Naive thymus-derived CD4-positive, alpha-beta T cell (primary cell): ENCODE data around the gene PSMB10. TPM values are rescaled to one million over a fixed set of nuclear protein-coding genes. Genes with fewer than 3 reads are reported as not detected.

Source experiments
- ATAC-seq: fragments of 150-1000 bp; cut with Tn5 transposase; 2 replicates; pipeline ENCODE4 v1.10.0; 2021; ENCODE audit warnings: mild to moderate bottlenecking, moderate library complexity
- CTCF ChIA-PET: fragments of 350-600 bp; sonication (Branson Sonifier 250); formaldehyde crosslinking; loops from one replicate; lab custom pipeline; 2021; ENCODE audit warnings: antibody characterized with exemption; lab: Charles Lee
- POLR2A ChIA-PET: fragments of 350-600 bp; sonication (Branson Sonifier 250); formaldehyde crosslinking; loops from one replicate; lab custom pipeline; 2021; ENCODE audit warnings: antibody characterized with exemption, inconsistent platforms; lab: Charles Lee
- DNase-seq, 9 donors: peaks; one replicate each; pipeline versions ENCODE4 v3.0.0 to v3.0.0-alpha.2; 2020 to 2022; ENCODE audit warnings: mixed read lengths in 1 of 9
- H3K27ac ChIP-seq: one replicate; pipeline ENCODE4 v1.7.0; 2013; ENCODE audit warnings: mild to moderate bottlenecking, low read depth, low read length, moderate library complexity
- H3K27me3 ChIP-seq, 2 donors: one replicate each; pipeline ENCODE4 v1.7.0; 2013; ENCODE audit warnings: low read length in 2 of 2, mild to moderate bottlenecking in 2 of 2, moderate library complexity in 2 of 2; ENCODE audit not compliant: control insufficient read depth in 2 of 2, insufficient read depth in 2 of 2
- H3K36me3 ChIP-seq, 3 experiments: 1 replicate in 2 of 3; 2 replicates in 1 of 3; pipeline ENCODE4 v1.7.0; 2013; ENCODE audit warnings: low read length in 3 of 3, mild to moderate bottlenecking in 3 of 3, moderate library complexity in 1 of 3; ENCODE audit not compliant: insufficient read depth in 3 of 3, control insufficient read depth in 2 of 3
- H3K4me1 ChIP-seq, 2 donors: one replicate each; pipeline ENCODE4 v1.7.0; 2013; ENCODE audit warnings: low read length in 2 of 2, mild to moderate bottlenecking in 2 of 2, moderate library complexity in 1 of 2; ENCODE audit not compliant: control insufficient read depth in 2 of 2, insufficient read depth in 2 of 2
- H3K4me3 ChIP-seq: 2 replicates; pipeline ENCODE4 v1.7.0; 2013; ENCODE audit warnings: mild to moderate bottlenecking, low read length
- H3K9me3 ChIP-seq, 3 experiments: 1 replicate in 2 of 3; 2 replicates in 1 of 3; pipeline ENCODE4 v1.7.0; 2013; ENCODE audit warnings: low read length in 3 of 3; ENCODE audit not compliant: control insufficient read depth in 2 of 3
- H3K27ac Mint-ChIP-seq, 9 donors: one replicate each; pipeline ENCODE4 v1.8.0; 2020 to 2022; ENCODE audit warnings: mixed read lengths in 9 of 9, mild to moderate bottlenecking in 8 of 9, moderate library complexity in 5 of 9, inconsistent platforms in 2 of 9
- H3K27me3 Mint-ChIP-seq, 5 donors: one replicate each; pipeline ENCODE4 v1.8.0; 2021 to 2022; ENCODE audit warnings: mixed read lengths in 5 of 5, mild to moderate bottlenecking in 1 of 5
- H3K36me3 Mint-ChIP-seq, 5 donors: one replicate each; pipeline ENCODE4 v1.8.0; 2020 to 2022; ENCODE audit warnings: mixed read lengths in 5 of 5, mild to moderate bottlenecking in 3 of 5, inconsistent platforms in 1 of 5
- H3K4me1 Mint-ChIP-seq, 7 donors: one replicate each; pipeline ENCODE4 v1.8.0; 2020 to 2022; ENCODE audit warnings: mixed read lengths in 7 of 7, mild to moderate bottlenecking in 3 of 7, inconsistent platforms in 1 of 7
- H3K4me3 Mint-ChIP-seq, 10 donors: one replicate each; pipeline ENCODE4 v1.8.0; 2020 to 2022; ENCODE audit warnings: mild to moderate bottlenecking in 10 of 10, mixed read lengths in 10 of 10, moderate library complexity in 6 of 10, inconsistent platforms in 2 of 10
- H3K9me3 Mint-ChIP-seq, 11 donors: one replicate each; pipeline ENCODE4 v1.8.0; 2020 to 2022; ENCODE audit warnings: mixed read lengths in 11 of 11, mild to moderate bottlenecking in 4 of 11, inconsistent platforms in 1 of 11, moderate library complexity in 1 of 11
- intact Hi-C, 2 donors: fragments of 100-400 bp; cut with micrococcal nuclease; formaldehyde crosslinking; loops; one replicate each; pipeline ENCODE4 v1.15.1; 2023
- polyA plus RNA-seq, 2 donors: library from polyadenylated mRNA; unstranded; fragments of 300-500 nt; fragmentation: Illumina TruSeq; gene quantifications; one replicate each; pipeline ENCODE4 v1.2.3, GENCODE V29; 2021
- total RNA-seq, 6 experiments: library from RNA in 5 of 6; stranded (reverse) in 5 of 6; gene quantifications; 1 replicate in 5 of 6; 2 replicates in 1 of 6; pipeline ENCODE4 v1.2.3 and lab custom pipeline; 2021 to 2026

The PSMB10 gene
- total and polyA plus RNA-seq, 7 experiments from 2014 or later = 101 to 542 (median 144) TPM

- Histone ChIP-seq H3K4me1 (no peaks in the 10 kb centered on the region), H3K36me3 (peaks cover 0 to 61% (median 23%) of the 10 kb centered on the region in 3 experiments), H3K4me3 (no peak overlapping the region), H3K9me3 (no peaks in the 10 kb centered on the region), H3K27me3 (no peaks in the 10 kb centered on the region), H3K27ac (no peak overlapping the region)
- Mint-ChIP-seq H3K4me3 (no peak overlapping the region), H3K27ac (peak overlapping the region in 2 of 9 donors; percentile 59 to 63), H3K4me1 (peaks cover 0 to 6% (median 0%) of the 10 kb centered on the region in 7 donors), H3K27me3 (no peaks in the 10 kb centered on the region), H3K9me3 (peaks cover 0 to 2% (median 0%) of the 10 kb centered on the region in 11 donors), H3K36me3 (peaks cover 0 to 27% (median 8%) of the 10 kb centered on the region in 5 donors)
- DNase-seq (no peak), ATAC-seq (no peak)
- ChIA-PET POLR2A (interaction anchor here (1.0 to 1.3 kb wide), 2 partner anchors 12 to 155 kb away, joined by 3 to 6 read pairs; no protein-coding TSS in a partner anchor), CTCF (interaction anchor here (0.6 to 1.2 kb wide), 3 partner anchors 16 to 184 kb away, joined by 3 to 6 read pairs (median 3); no protein-coding TSS in a partner anchor)
- intact Hi-C loops = no loop called here
These were observed 50.7 kb downstream of the PSMB10 start for GRCh38 chr16:67885976-67886375.

DNA sequence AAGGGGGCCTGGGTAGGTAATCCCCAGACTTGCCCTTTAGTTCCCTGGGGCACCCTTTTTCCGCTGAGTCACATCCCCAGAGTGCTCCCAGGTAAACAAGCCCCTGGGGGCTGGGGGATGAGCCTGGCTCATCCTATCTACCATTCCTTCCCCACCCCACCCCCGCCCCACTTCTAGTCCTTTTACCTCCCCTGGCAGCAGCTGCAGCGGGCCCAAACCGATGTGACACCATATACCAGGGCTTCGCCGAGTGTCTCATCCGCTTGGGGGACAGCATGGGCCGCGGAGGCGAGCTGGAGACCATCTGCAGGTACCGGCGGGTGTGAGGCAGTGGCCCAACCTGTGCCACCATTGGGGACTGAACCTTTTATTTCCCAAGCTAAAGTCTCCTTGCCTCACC, 51.1 kb downstream of the PSMB10 start:
- Mint-ChIP-seq H3K4me1 (peaks cover 0 to 6% (median 0%) of the 10 kb centered on the region in 7 donors), H3K27me3 (no peaks in the 10 kb centered on the region), H3K36me3 (peaks cover 0 to 28% (median 8%) of the 10 kb centered on the region in 5 donors), H3K9me3 (peaks cover 0 to 2% (median 0%) of the 10 kb centered on the region in 11 donors), H3K27ac (peak overlapping the region in 1 of 9 donors; percentile 59), H3K4me3 (no peak overlapping the region)
- ChIA-PET CTCF (interaction anchor here (0.6 to 3.6 kb wide), 6 partner anchors 16 to 184 kb away, joined by 3 to 14 read pairs (median 3); no protein-coding TSS in a partner anchor), POLR2A (interaction anchor here (0.5 to 1.3 kb wide), 3 partner anchors 11 to 155 kb away, joined by 3 to 6 read pairs (median 3); no protein-coding TSS in a partner anchor)
- H3K36me3 ChIP-seq = peaks cover 0 to 65% (median 27%) of the 10 kb centered on the region in 3 experiments
- no peak overlapping the region for H3K27ac ChIP-seq
- intact Hi-C loops = no loop called here
- H3K27me3 ChIP-seq = no peaks in the 10 kb centered on the region
- ATAC-seq (no peak), DNase-seq (no peak)
- no peaks in the 10 kb centered on the region for H3K9me3 ChIP-seq
- no peak overlapping the region for H3K4me3 ChIP-seq
- no peaks in the 10 kb centered on the region for H3K4me1 ChIP-seq

GRCh38 chr16:67884684-67885083, 52.0 kb downstream of the PSMB10 start, which contains the start of gene NRN1L:
Gene NRN1L (plus strand): TSS chr16:67884885. CDS start chr16:67884904, 19 bp downstream.
- intact Hi-C loops = no loop called here
- peaks cover 0 to 34% (median 8%) of the 10 kb centered on the region in 5 donors for H3K36me3 Mint-ChIP-seq
- CTCF ChIA-PET = interaction anchor here (0.7 to 3.6 kb wide), 20 partner anchors 12 to 364 kb away, joined by 3 to 19 read pairs (median 6); no protein-coding TSS in a partner anchor

More at GRCh38 chr16:67884684-67885083, 52.0 kb downstream of the PSMB10 start, which contains the start of gene NRN1L:
- DNase-seq (no peak), ATAC-seq (no peak)
- Histone ChIP-seq H3K27me3 (no peaks in the 10 kb centered on the region), H3K4me3 (no peak within 1 kb of the TSS), H3K4me1 (no peaks in the 10 kb centered on the region), H3K27ac (no peak within 1 kb of the TSS), H3K9me3 (no peaks in the 10 kb centered on the region), H3K36me3 (peaks cover 0 to 74% (median 34%) of the 10 kb centered on the region in 3 experiments)
- Mint-ChIP-seq H3K9me3 (peaks cover 0 to 2% (median 0%) of the 10 kb centered on the region in 11 donors), H3K4me3 (no peak within 1 kb of the TSS), H3K27ac (peak within 1 kb of the TSS in 5 of 9 donors; percentile 32 to 57 (median 41)), H3K4me1 (peaks cover 0 to 6% (median 0%) of the 10 kb centered on the region in 7 donors), H3K27me3 (no peaks in the 10 kb centered on the region)
- POLR2A ChIA-PET = interaction anchor here (0.5 to 1.8 kb wide), 4 partner anchors 51 to 163 kb away, joined by 3 to 5 read pairs (median 4); no protein-coding TSS in a partner anchor

Other genes starting within 250 kb of the PSMB10 start
- gene GFOD2, start 217.5 kb downstream of the PSMB10 start, total RNA-seq = 10 to 100 TPM in 3 of 5 experiments, 1 to 10 TPM in 2; 6.3 to 13.4 (median 11.4) TPM
- gene GFOD2, start 217.5 kb downstream of the PSMB10 start, polyA plus RNA-seq = 10 to 100 TPM in 1 of 2 donors, 1 to 10 TPM in 1; 4.6 to 14.6 TPM
- gene RANBP10, start 130.3 kb downstream of the PSMB10 start, total RNA-seq = 10 to 100 TPM; 22.3 to 26.6 (median 24.7) TPM
- 10 to 100 TPM in 1 of 2 donors, 1 to 10 TPM in 1; 9.3 to 13.5 TPM for gene RANBP10, start 130.3 kb downstream of the PSMB10 start, polyA plus RNA-seq
- gene TSNAXIP1, start 130.0 kb downstream of the PSMB10 start, total RNA-seq = 1 to 10 TPM in 1 of 5 experiments, under 1 TPM in 4; 0.24 to 1.1 (median 0.54) TPM
- gene TSNAXIP1, start 130.0 kb downstream of the PSMB10 start, polyA plus RNA-seq = not detected
- 10 to 100 TPM; 29.0 to 62.7 (median 44.6) TPM for gene THAP11, start 94.5 kb downstream of the PSMB10 start, total RNA-seq
- gene THAP11, start 94.5 kb downstream of the PSMB10 start, polyA plus RNA-seq = 100 to 1,000 TPM; 134 to 204 TPM
- gene NUTF2, start 89.9 kb downstream of the PSMB10 start, total RNA-seq = 100 to 1,000 TPM in 1 of 5 experiments, 10 to 100 TPM in 4; 34.7 to 125 (median 40.4) TPM
- 100 to 1,000 TPM in 1 of 2 donors, 10 to 100 TPM in 1; 98.0 to 118 TPM for gene NUTF2, start 89.9 kb downstream of the PSMB10 start, polyA plus RNA-seq
- gene CENPT, start 89.2 kb downstream of the PSMB10 start, total RNA-seq = 100 to 1,000 TPM in 3 of 5 experiments, 10 to 100 TPM in 2; 56.7 to 128 (median 100) TPM
- 10 to 100 TPM; 11.8 to 22.7 TPM for gene CENPT, start 89.2 kb downstream of the PSMB10 start, polyA plus RNA-seq
- 100 to 1,000 TPM; 103 to 166 (median 122) TPM for gene EDC4, start 63.8 kb downstream of the PSMB10 start, total RNA-seq
- gene EDC4, start 63.8 kb downstream of the PSMB10 start, polyA plus RNA-seq = 10 to 100 TPM; 34.8 to 52.4 TPM
- gene NRN1L, start 52.0 kb downstream of the PSMB10 start, total RNA-seq = 1 to 10 TPM; 1.1 to 6.4 (median 3.2) TPM
- gene NRN1L, start 52.0 kb downstream of the PSMB10 start, polyA plus RNA-seq = not detected
- 10 to 100 TPM; 18.0 to 28.5 (median 23.3) TPM for gene PSKH1, start 43.6 kb downstream of the PSMB10 start, total RNA-seq
- gene PSKH1, start 43.6 kb downstream of the PSMB10 start, polyA plus RNA-seq = 10 to 100 TPM; 20.7 to 34.0 TPM
- 10 to 100 TPM in 2 of 5 experiments, 1 to 10 TPM in 3; 7.9 to 15.1 (median 9.3) TPM for gene CTRL, start 5.0 kb downstream of the PSMB10 start, total RNA-seq
- 1 to 10 TPM; 1.3 to 2.5 TPM for gene CTRL, start 5.0 kb downstream of the PSMB10 start, polyA plus RNA-seq
- 10 to 100 TPM in 4 of 5 experiments, 1 to 10 TPM in 1; 9.4 to 23.6 (median 19.6) TPM for gene LCAT, start 7.3 kb upstream of the PSMB10 start, total RNA-seq
- 1 to 10 TPM in 1 of 2 donors, under 1 TPM in 1; 0.33 to 1.5 TPM for gene LCAT, start 7.3 kb upstream of the PSMB10 start, polyA plus RNA-seq
- gene SLC12A4, start 31.8 kb upstream of the PSMB10 start, total RNA-seq = 10 to 100 TPM; 22.8 to 44.4 (median 31.3) TPM
- gene SLC12A4, start 31.8 kb upstream of the PSMB10 start, polyA plus RNA-seq = 1 to 10 TPM; 3.8 to 8.0 TPM
- gene DPEP3, start 43.6 kb upstream of the PSMB10 start, total RNA-seq = 1 to 10 TPM in 4 of 5 experiments, under 1 TPM in 1; 0.10 to 2.3 (median 1.6) TPM
- under 1 TPM; 0.37 to 0.44 TPM for gene DPEP3, start 43.6 kb upstream of the PSMB10 start, polyA plus RNA-seq
- 100 to 1,000 TPM in 2 of 5 experiments, 10 to 100 TPM in 3; 26.7 to 159 (median 85.1) TPM for gene DPEP2, start 62.6 kb upstream of the PSMB10 start, total RNA-seq
- gene DPEP2, start 62.6 kb upstream of the PSMB10 start, polyA plus RNA-seq = 10 to 100 TPM; 54.3 to 57.7 TPM
- not detected for gene DPEP2NB, start 79.1 kb upstream of the PSMB10 start, total RNA-seq
- not detected for gene DPEP2NB, start 79.1 kb upstream of the PSMB10 start, polyA plus RNA-seq
- gene DDX28, start 86.4 kb upstream of the PSMB10 start, total RNA-seq = 10 to 100 TPM; 15.5 to 19.9 (median 19.1) TPM
- gene DDX28, start 86.4 kb upstream of the PSMB10 start, polyA plus RNA-seq = 10 to 100 TPM; 52.1 to 67.7 TPM
- 10 to 100 TPM; 13.6 to 25.9 (median 18.3) TPM for gene DUS2, start 86.4 kb upstream of the PSMB10 start, total RNA-seq
- gene DUS2, start 86.4 kb upstream of the PSMB10 start, polyA plus RNA-seq = 10 to 100 TPM in 1 of 2 donors, 1 to 10 TPM in 1; 8.7 to 13.7 TPM
- gene NFATC3, start 148.5 kb upstream of the PSMB10 start, total RNA-seq = 100 to 1,000 TPM; 120 to 151 (median 147) TPM
- gene NFATC3, start 148.5 kb upstream of the PSMB10 start, polyA plus RNA-seq = 100 to 1,000 TPM in 1 of 2 donors, 10 to 100 TPM in 1; 75.8 to 109 TPM